HL-60/S4 treated with phorbol 12-myristate 13-acetate at 8.2 ng/mL for 4 days and 3 days (cell line): ENCODE measurements around the gene ADARB2.

Source experiments
- in situ Hi-C: fragments of 300-500 bp; cut with MboI; formaldehyde crosslinking; loops from 2 replicates; pipeline ENCODE4 v1.15.0; 2022; ENCODE audit warnings: low sequenced_read_pairs

The ADARB2 gene

GRCh38 chr10:1598393-1599153 is 138.8 kb downstream of the ADARB2 start:
- in situ Hi-C loops: no loop called here

- in situ Hi-C loops: no loop called here
Observed at GRCh38 chr10:1597370-1598146, 139.8 kb downstream of the ADARB2 start.

GRCh38 chr10:1596482-1597099 is 140.7 kb downstream of the ADARB2 start:
- in situ Hi-C loops: no loop called here

GRCh38 chr10:1595726-1596125 is 141.6 kb downstream of the ADARB2 start:
- in situ Hi-C loops: no loop called here

DNA sequence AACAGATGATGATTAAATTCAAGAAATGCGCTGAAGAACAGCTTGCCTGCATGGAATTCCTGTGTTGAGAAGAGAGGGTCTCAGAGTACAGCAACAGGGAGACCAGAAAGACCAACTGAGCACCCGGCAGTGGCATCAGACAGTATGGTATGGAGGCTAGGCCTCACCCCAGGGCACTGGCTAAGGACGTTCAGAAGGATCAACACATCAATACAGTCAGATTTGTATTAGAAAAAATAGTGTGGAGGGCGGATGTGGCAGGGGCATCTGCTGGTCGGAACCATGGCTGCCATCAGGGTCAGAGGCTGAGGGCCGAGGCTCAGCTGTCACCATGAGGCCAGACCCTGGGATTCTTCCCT is 142.1 kb downstream of the ADARB2 start:
- in situ Hi-C loops: no loop called here

GRCh38 chr10:1594372-1595241 is 142.7 kb downstream of the ADARB2 start:
- in situ Hi-C loops: no loop called here

DNA sequence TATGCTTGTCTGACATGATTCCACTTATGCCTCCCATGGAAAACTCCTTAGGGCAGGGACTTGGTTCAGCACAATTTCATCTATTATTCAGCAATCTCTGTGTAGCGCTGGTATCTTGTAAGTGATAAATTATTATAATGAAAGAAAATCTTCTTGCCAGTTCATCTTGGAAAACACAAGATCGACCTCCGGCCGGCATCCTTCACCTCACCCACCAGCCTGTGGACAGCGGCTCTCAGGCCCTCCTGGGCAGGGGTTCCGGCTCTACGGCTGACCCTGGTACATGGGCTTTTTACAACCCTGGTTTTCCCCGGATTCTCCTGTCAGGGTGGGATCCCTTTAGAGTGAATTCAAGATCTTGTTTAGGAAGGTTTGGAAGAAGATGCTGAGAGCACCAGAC is 145.6 kb downstream of the ADARB2 start:
- in situ Hi-C loops: no loop called here

- in situ Hi-C loops: no loop called here
Observed at GRCh38 chr10:1591045-1591444, 146.3 kb downstream of the ADARB2 start.

GRCh38 chr10:1589257-1589656 is 148.1 kb downstream of the ADARB2 start:
- in situ Hi-C loops: no loop called here

DNA sequence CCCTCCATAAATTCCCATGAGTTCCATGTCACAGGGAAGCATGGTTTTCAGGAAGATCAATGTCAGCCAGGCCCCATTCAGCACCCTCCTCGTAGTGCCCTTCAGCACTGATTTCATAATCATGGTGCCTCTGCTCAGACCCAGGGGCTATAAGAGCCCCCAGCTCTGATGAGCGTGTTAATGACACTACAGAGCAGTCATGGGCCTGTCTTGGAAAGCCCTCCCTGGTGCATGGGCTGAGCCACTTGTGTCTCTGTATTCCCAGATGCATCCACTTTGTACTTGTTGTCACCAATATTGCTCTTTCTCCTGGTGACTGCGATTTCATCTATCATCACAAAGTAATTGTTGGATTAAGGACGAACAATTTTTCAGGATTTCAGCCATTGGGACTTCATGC is 154.6 kb downstream of the ADARB2 start:
- in situ Hi-C loops: no loop called here

DNA sequence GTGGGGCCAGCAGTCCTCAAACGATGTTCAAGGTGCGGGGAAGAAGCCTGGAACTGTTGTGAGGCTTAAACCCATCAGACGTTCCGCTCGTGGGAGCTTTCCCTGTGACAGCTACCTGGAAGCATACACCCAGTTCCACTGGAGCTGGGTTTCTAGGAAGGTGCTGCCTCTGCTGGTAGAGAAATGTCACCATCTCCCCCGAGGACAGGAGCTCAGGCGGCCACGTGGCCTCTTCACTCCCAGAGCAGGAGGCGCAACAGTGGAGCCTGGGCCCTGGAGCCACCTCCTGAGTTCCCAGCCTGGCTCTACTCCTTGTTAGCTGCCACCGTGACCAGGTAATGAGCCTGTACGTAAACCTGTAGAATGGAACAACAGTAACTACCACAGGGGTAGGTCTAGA is 156.1 kb downstream of the ADARB2 start:
- in situ Hi-C loops: no loop called here

DNA sequence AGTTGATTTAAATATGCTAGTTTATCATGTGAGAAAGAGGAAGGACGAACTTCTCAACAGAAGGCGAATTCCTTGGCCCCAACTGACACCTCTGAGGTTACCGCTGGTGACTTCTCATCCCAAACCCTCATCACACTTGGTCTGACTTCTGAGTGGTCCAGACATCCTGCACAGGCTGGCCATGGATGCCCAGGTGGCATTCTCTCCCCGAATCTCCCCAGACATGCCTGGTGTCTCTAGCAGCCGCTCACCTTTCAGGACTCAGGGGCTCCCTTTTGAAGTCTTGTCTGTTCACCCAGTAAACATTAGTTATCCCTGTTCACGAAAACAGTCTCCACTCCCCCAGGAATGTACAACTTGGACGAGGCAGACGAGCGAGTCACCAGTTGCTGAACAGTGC is 157.7 kb downstream of the ADARB2 start:
- in situ Hi-C loops: no loop called here

- in situ Hi-C loops: no loop called here
Observed at GRCh38 chr10:1579141-1579491, 158.2 kb downstream of the ADARB2 start.

DNA sequence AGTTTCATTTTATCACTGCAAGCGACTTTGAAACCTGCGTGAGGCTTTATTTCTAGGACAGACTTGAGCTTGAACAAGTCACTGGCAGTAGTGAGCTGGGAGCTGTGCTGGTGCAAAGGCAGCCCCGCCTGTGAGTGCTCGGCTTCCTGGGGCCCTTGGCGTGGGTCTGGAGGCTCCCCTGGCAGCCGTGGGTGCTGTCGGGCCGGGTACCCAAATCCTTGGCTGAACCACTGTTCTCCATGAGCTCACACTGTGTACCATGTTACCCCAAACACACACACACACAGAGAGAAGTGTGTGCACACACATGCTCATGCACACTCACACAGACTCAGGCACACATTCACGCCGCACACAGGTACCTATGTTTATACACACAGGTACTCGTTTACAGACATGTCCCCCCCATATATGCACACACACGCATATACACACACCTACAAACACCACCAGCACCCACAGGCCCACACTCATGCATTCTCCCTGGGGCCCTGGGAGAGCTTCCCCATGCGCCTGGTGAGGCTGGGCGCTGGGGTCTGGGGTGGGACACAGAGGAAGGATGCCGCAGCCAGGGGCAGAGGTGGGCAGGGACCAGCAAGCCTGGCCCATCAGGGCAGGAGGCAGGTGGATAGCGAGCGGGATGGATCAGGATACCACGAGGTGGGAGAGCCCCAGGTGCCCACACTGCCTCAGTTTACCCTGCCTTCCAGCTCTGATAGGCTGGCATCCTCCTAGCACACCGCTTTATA is 158.8 kb downstream of the ADARB2 start:
- in situ Hi-C loops: no loop called here

- in situ Hi-C loops: no loop called here
Observed at GRCh38 chr10:1577945-1578344, 159.4 kb downstream of the ADARB2 start.

DNA sequence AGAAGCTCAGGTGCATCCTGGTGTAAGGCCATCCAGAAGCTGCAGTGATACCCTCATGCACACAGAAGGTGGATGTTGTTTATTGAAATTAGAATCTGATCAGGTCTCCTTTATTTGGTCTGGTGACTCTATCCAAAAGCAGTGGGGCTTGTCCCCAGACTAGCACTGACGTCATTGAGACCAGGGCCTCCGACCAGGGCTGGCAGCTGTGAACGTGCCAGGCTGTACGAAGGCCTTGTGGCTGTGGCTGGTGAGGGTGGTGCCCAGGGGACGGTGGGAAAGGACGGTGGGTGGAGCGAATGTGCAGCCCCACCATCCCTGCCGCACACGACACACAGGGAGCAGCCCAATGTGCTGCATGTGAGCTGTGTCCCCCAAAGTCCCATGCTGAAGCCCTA is 160.0 kb downstream of the ADARB2 start:
- in situ Hi-C loops: no loop called here

- in situ Hi-C loops: no loop called here
Observed at GRCh38 chr10:1576467-1577372, 160.6 kb downstream of the ADARB2 start.

GRCh38 chr10:1575481-1576244 is 161.7 kb downstream of the ADARB2 start:
- in situ Hi-C loops: no loop called here

DNA sequence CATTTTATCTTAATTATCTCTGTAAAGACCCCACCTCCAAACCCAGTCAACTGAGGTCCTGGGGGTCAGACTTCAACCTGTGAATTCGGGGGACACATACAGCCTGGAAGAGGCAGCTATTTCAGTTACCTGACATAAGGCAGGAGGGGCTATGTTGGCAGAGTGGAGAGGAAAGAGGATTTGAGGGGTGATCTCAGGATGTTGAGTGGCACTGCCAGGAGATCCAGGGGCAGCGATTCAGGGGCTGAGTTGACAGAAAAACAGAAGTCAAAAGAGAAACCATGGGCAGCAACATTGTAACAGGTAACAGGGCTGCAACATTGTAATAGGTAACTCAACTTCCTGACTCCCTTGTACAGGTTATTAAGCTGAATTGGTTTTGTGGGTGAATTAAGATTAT is 162.6 kb downstream of the ADARB2 start:
- in situ Hi-C loops: no loop called here
